Measurements from ENCODE around the gene TGIF2. TPM values are rescaled to one million over a fixed set of nuclear protein-coding genes. Genes with fewer than 3 reads are reported as not detected.
A peak's percentile ranks its signal among the peaks of the same experiment; 100 is the strongest.

TGIF2 gene
- total and polyA plus RNA-seq, 2 donors from 2014 or later = 11.0 to 15.3 TPM

DNA sequence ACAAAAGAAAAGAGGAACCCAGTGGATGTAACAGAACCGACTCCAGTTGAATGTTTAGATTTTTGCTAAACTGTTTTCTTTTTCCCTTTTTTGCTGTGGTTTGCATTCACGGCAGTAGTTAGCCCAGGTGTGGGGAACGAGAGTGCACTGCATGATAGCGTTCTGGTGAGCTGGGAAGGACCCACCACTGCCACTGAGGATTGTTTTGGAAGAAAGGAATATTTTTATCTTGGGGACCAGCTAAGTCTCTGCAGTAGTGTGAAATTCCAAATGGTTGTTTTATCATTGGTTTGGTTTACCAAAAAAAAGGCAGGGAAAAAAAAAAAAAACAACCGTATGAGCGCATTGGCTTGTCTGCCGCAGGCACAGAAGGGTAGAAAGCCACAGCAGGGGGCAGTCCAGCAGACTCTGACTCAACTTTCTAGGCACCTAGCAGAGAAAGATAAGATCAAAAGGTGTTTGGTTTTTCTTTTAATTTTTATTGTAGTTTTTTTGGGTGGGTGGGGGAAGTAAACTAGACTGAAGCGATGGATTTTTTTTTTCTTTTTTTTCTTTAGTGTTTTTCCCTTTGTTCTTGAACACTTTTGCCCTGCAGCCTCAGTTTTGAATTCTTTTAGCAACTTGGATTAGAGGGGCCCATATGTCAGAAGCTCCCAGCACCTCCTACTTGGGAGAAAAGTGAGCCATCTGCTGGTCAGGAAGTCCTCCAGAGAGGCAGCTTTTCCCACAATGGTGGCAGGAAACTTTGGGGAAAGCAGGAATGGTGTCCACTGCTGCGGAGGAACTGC lies 18.7 kb downstream of the TGIF2 start:
- FAIRE-seq = no peak
- Histone ChIP-seq H3K27me3 (ENCODE audit: control insufficient read depth, insufficient read depth, low read length) (no peaks in the 10 kb centered on the region), H3K4me3 (ENCODE audit: low read length in 3 of 3) (no peak overlapping the region), H3K36me3 (ENCODE audit: control insufficient read depth in 2 of 3, insufficient read depth in 3 of 3, low read length in 3 of 3) (peaks cover 0 to 4% (median 0%) of the 10 kb centered on the region in 3 donors), H3K4me1 (ENCODE audit: control insufficient read depth in 2 of 3, insufficient read depth in 2 of 3, low read depth in 1 of 3, low read length in 3 of 3) (no peaks in the 10 kb centered on the region), H3K9me3 (ENCODE audit: control insufficient read depth in 2 of 3, insufficient read depth in 1 of 3, low read length in 3 of 3) (no peaks in the 10 kb centered on the region), H3K27ac (ENCODE audit: low read depth in 2 of 2, low read length in 2 of 2) (no peak overlapping the region), H3K9ac (ENCODE audit: low read length in 3 of 3) (no peak overlapping the region)
- intact Hi-C loops (cut with DNase I) = no loop called here
- TF ChIP-seq CTCF (IDR thresholded peaks at IDR 0.05; ENCODE audit: borderline replicate concordance, extremely low read depth, insufficient read depth) = peak; percentile 42
- DNase-seq = peak in 3 of 5 donors; percentile 31 to 75 (median 54)

DNA sequence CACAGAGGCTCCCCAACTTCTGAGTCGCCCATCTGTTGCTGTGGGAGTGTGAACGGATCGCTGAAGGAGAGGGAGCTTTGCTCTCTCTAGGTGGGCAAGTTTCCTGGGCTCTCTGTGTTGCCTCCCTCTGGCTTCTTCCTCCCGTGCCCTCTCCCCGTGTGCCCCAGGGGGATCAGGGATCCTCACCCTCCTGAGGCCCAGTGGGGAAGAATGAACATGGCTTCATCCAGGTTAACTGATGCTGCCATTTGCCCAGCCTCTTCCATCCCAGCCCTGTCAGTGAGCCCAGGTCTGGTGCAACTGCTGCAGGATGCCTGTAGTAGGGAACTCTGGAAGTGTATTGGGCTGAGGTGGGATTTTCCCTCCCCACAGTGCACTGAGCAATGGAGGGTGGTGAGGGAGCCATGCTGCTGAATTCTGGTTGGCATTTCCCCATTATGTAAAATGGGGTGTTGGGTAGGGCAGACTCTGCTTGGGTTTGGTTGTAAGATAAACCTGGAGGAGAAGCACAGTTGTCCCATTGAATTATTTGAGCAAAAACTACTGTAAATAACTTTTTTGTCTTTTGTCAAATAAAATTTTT lies 20.0 kb downstream of the TGIF2 start:
- Histone ChIP-seq H3K27me3 (ENCODE audit: control insufficient read depth, insufficient read depth, low read length) (no peaks in the 10 kb centered on the region), H3K9me3 (ENCODE audit: control insufficient read depth in 2 of 3, insufficient read depth in 1 of 3, low read length in 3 of 3) (no peaks in the 10 kb centered on the region), H3K4me3 (ENCODE audit: low read length in 3 of 3) (no peak overlapping the region), H3K9ac (ENCODE audit: low read length in 3 of 3) (no peak overlapping the region), H3K36me3 (ENCODE audit: control insufficient read depth in 2 of 3, insufficient read depth in 3 of 3, low read length in 3 of 3) (peaks cover 0 to 4% (median 0%) of the 10 kb centered on the region in 3 donors), H3K27ac (ENCODE audit: low read depth in 2 of 2, low read length in 2 of 2) (no peak overlapping the region), H3K4me1 (ENCODE audit: control insufficient read depth in 2 of 3, insufficient read depth in 2 of 3, low read depth in 1 of 3, low read length in 3 of 3) (peaks cover 0 to 3% (median 0%) of the 10 kb centered on the region in 3 donors)
- FAIRE-seq = no peak
- DNase-seq = no peak
- intact Hi-C loops (cut with DNase I) = no loop called here
- TF ChIP-seq CTCF (IDR thresholded peaks at IDR 0.05; ENCODE audit: borderline replicate concordance, extremely low read depth, insufficient read depth) = no peak

GRCh38 chr20:36599912-36600345 lies 26.5 kb downstream of the TGIF2 start:
- intact Hi-C loops (cut with DNase I) = loop anchor here (10.0 kb wide), 1 partner anchor 45 kb away; no protein-coding TSS in a partner anchor
- no peak for TF ChIP-seq CTCF (IDR thresholded peaks at IDR 0.05; ENCODE audit: borderline replicate concordance, extremely low read depth, insufficient read depth)
- DNase-seq (peak in 1 of 5 donors; percentile 23), FAIRE-seq (no peak)
- no peaks in the 10 kb centered on the region for H3K9me3 ChIP-seq (ENCODE audit: control insufficient read depth in 2 of 3, insufficient read depth in 1 of 3, low read length in 3 of 3)
- H3K9ac ChIP-seq (ENCODE audit: low read length in 3 of 3) = no peak overlapping the region
- no peaks in the 10 kb centered on the region for H3K27me3 ChIP-seq (ENCODE audit: control insufficient read depth, insufficient read depth, low read length)
- peaks cover 0 to 5% (median 0%) of the 10 kb centered on the region in 3 donors for H3K4me1 ChIP-seq (ENCODE audit: control insufficient read depth in 2 of 3, insufficient read depth in 2 of 3, low read depth in 1 of 3, low read length in 3 of 3)
- no peak overlapping the region for H3K4me3 ChIP-seq (ENCODE audit: low read length in 3 of 3)
- H3K27ac ChIP-seq (ENCODE audit: low read depth in 2 of 2, low read length in 2 of 2) = peak overlapping the region in 1 of 2 donors; percentile 23
- no peaks in the 10 kb centered on the region for H3K36me3 ChIP-seq (ENCODE audit: control insufficient read depth in 2 of 3, insufficient read depth in 3 of 3, low read length in 3 of 3)
